Left lung (tissue), 10 donors: ENCODE measurements around the gene NKX2-3. TPM values are rescaled to one million over a fixed set of nuclear protein-coding genes. Genes with fewer than 3 reads are reported as not detected.
A peak's percentile ranks its signal among the peaks of the same experiment; 100 is the strongest.

ENCODE experiments used
- ATAC-seq: fragments of 200-7000 bp; cut with Tn5 transposase; one replicate; pipeline ENCODE4 v1.9.1; 2020; ENCODE audit warnings: moderate library complexity
- DNase-seq, 4 donors: peaks; one replicate each; pipeline ENCODE4 v3.0.0-alpha.2; 2013 to 2020
- H3K27ac ChIP-seq, 2 donors: fragments of 200-600 bp; sonication (generic) in 1 of 2; one replicate each; pipeline versions ENCODE4 v1.5.0 to v1.8.0; 2020 to 2021
- H3K27me3 ChIP-seq, 2 donors: fragments of 200-600 bp; sonication (generic) in 1 of 2; one replicate each; pipeline versions ENCODE4 v1.5.0 to v1.8.0; 2020 to 2021
- H3K36me3 ChIP-seq, 2 donors: fragments of 200-600 bp; sonication (generic) in 1 of 2; one replicate each; pipeline versions ENCODE4 v1.5.0 to v1.8.0; 2020 to 2021
- H3K4me1 ChIP-seq, 2 donors: fragments of 200-600 bp; one replicate each; pipeline ENCODE4 v1.8.0; 2021
- H3K4me3 ChIP-seq, 2 donors: fragments of 200-600 bp; sonication (generic) in 1 of 2; one replicate each; pipeline versions ENCODE4 v1.5.0 to v1.8.0; 2020 to 2021; ENCODE audit warnings: mild to moderate bottlenecking in 1 of 2
- H3K9me3 ChIP-seq, 2 donors: fragments of 200-600 bp; sonication (generic) in 1 of 2; one replicate each; pipeline versions ENCODE4 v1.5.0 to v1.8.0; 2020 to 2021
- CTCF ChIP-seq, 2 donors: fragments of 200-600 bp; sonication (generic) in 1 of 2; IDR thresholded peaks; one replicate each; pipeline versions ENCODE4 v1.5.0 to v1.8.0; 2021; ENCODE audit warnings: antibody characterized with exemption in 2 of 2
- intact Hi-C, 2 donors: fragments of 100-400 bp; cut with DNase I; formaldehyde crosslinking; loops; one replicate each; pipeline versions ENCODE4 v1.11.2 to v1.14.2; 2022
- polyA plus RNA-seq, 6 donors: library from polyadenylated mRNA; unstranded; fragments of 120-200 nt; gene quantifications; one replicate each; pipeline ENCODE4 v1.2.1, GENCODE V29; 2013; ENCODE audit not compliant: insufficient read length in 6 of 6
- total RNA-seq, 2 donors: library from RNA; stranded (reverse); fragmentation: NEBNext Ultra II Directional; extraction: Animal tissue kit (Norgen Biotek cat#: 25700); gene quantifications; one replicate each; pipeline ENCODE4 v1.2.1, GENCODE V29; 2021
- donor health status: DM: no; HTN: yes; CAD: no.
- donor health status: DM: no; HTN: no; CAD: no.

The NKX2-3 gene
- total and polyA plus RNA-seq, 8 donors, result not detected

GRCh38 chr10:99530108-99531025 lies 2.4 kb upstream of the NKX2-3 start:
- peaks cover 9 to 45% of the 10 kb centered on the region in 2 donors for H3K4me1 ChIP-seq
- H3K4me3 ChIP-seq, result no peak overlapping the region
- H3K27me3 ChIP-seq, result peaks cover 100% of the 10 kb centered on the region in 2 donors
- DNase-seq (peak in 1 of 4 donors; percentile 84), ATAC-seq (no peak)
- H3K9me3 ChIP-seq, result no peaks in the 10 kb centered on the region
- TF ChIP-seq CTCF (IDR thresholded peaks at IDR 0.05), result no peak
- H3K27ac ChIP-seq, result no peak overlapping the region
- intact Hi-C loops, result no loop called here
- H3K36me3 ChIP-seq, result no peaks in the 10 kb centered on the region

- peaks cover 100% of the 10 kb centered on the region in 2 donors for H3K27me3 ChIP-seq
Measured at GRCh38 chr10:99531026-99531695, 1.6 kb upstream of the NKX2-3 start.

GRCh38 chr10:99531696-99532593 lies 797 bp upstream of the NKX2-3 start:
- Histone ChIP-seq H3K36me3 (no peaks in the 10 kb centered on the region), H3K9me3 (no peaks in the 10 kb centered on the region), H3K27me3 (peaks cover 100% of the 10 kb centered on the region in 2 donors), H3K27ac (no peak overlapping the region), H3K4me1 (peaks cover 16 to 61% of the 10 kb centered on the region in 2 donors), H3K4me3 (peak overlapping the region in 1 of 2 donors; percentile 14)
- intact Hi-C loops, result no loop called here
- TF ChIP-seq CTCF (IDR thresholded peaks at IDR 0.05), result no peak
- DNase-seq, result no peak
- ATAC-seq, result no peak

More at GRCh38 chr10:99531026-99531695, 1.6 kb upstream of the NKX2-3 start:
- DNase-seq (no peak), ATAC-seq (no peak)
- H3K4me3 ChIP-seq, result no peak overlapping the region
- no peak overlapping the region for H3K27ac ChIP-seq
- H3K36me3 ChIP-seq, result no peaks in the 10 kb centered on the region
- intact Hi-C loops, result no loop called here
- no peaks in the 10 kb centered on the region for H3K9me3 ChIP-seq
- no peak for TF ChIP-seq CTCF (IDR thresholded peaks at IDR 0.05)
- peaks cover 9 to 53% of the 10 kb centered on the region in 2 donors for H3K4me1 ChIP-seq

- ATAC-seq (no peak), DNase-seq (no peak)
- Histone ChIP-seq H3K9me3 (no peaks in the 10 kb centered on the region), H3K27ac (no peak overlapping the region), H3K4me1 (peaks cover 16 to 65% of the 10 kb centered on the region in 2 donors), H3K27me3 (peaks cover 100% of the 10 kb centered on the region in 2 donors), H3K36me3 (no peaks in the 10 kb centered on the region), H3K4me3 (no peak overlapping the region)
- intact Hi-C loops, result no loop called here
- TF ChIP-seq CTCF (IDR thresholded peaks at IDR 0.05), result no peak
Measured at GRCh38 chr10:99533496-99534449, 1.0 kb downstream of the NKX2-3 start.
